Measurements from ENCODE around the gene ATAD3B.

ATAD3B gene

DNA sequence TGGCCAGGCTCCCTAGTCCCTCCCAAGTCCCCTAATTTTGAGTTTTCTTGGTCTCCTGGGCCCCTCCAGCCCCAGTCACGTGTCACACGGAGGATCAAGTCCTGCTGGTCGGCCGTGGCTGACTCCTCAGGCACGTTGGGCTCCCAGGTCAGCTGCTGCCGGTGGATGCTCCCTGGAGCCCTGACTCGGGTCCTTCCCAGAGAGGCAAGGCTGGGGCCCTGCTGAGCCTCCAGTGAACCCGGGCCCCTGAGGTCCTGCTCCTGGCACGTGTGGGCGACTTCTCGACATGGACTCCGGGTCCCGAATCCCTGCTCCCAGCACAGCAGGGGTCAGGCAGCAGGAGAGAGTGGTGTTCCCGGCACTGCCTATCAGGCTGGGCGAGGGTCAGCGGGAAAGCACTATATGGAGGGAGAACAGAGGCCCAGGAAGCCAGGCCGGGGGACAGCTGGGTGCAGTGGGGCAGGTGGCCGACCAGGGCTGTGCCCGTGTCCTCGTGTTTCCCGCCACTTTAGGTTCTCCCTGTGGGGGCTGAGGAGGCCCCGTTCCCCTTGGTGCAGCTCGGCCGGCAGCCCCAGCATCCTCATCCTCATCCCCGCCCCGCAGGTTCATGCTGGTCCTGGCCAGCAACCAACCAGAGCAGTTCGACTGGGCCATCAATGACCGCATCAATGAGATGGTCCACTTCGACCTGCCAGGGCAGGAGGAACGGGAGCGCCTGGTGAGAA is 55.7 kb downstream of the ATAD3B start:
- Histone ChIP-seq H3K27me3 (ENCODE audit: control insufficient read depth, insufficient read depth, low read length) (no peaks in the 10 kb centered on the region), H3K4me1 (no peaks in the 10 kb centered on the region), H3K9ac (no peak overlapping the region), H3K79me2 (no peaks in the 10 kb centered on the region), H3K4me2 (ENCODE audit: low read length) (no peak overlapping the region), H3K9me3 (ENCODE audit: control insufficient read depth, low read length) (no peaks in the 10 kb centered on the region), H3K4me3 (ENCODE audit: low read depth, low read length) (no peak overlapping the region), H3K27ac (no peak overlapping the region), H3K36me3 (ENCODE audit: control insufficient read depth, insufficient read depth, low read length) (no peaks in the 10 kb centered on the region), H2AFZ (no peak overlapping the region)
- TF ChIP-seq, protein P1, sequence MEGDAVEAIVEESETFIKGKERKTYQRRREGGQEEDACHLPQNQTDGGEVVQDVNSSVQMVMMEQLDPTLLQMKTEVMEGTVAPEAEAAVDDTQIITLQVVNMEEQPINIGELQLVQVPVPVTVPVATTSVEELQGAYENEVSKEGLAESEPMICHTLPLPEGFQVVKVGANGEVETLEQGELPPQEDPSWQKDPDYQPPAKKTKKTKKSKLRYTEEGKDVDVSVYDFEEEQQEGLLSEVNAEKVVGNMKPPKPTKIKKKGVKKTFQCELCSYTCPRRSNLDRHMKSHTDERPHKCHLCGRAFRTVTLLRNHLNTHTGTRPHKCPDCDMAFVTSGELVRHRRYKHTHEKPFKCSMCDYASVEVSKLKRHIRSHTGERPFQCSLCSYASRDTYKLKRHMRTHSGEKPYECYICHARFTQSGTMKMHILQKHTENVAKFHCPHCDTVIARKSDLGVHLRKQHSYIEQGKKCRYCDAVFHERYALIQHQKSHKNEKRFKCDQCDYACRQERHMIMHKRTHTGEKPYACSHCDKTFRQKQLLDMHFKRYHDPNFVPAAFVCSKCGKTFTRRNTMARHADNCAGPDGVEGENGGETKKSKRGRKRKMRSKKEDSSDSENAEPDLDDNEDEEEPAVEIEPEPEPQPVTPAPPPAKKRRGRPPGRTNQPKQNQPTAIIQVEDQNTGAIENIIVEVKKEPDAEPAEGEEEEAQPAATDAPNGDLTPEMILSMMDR (IDR thresholded peaks at IDR 0.05): no peak

- Histone ChIP-seq H2AFZ (no peak overlapping the region), H3K9ac (no peak overlapping the region), H3K27me3 (ENCODE audit: control insufficient read depth, insufficient read depth, low read length) (no peaks in the 10 kb centered on the region), H3K36me3 (ENCODE audit: control insufficient read depth, insufficient read depth, low read length) (no peaks in the 10 kb centered on the region), H3K27ac (no peak overlapping the region), H3K4me1 (no peaks in the 10 kb centered on the region), H3K79me2 (no peaks in the 10 kb centered on the region), H3K4me3 (ENCODE audit: low read depth, low read length) (no peak overlapping the region), H3K4me2 (ENCODE audit: low read length) (no peak overlapping the region), H3K9me3 (ENCODE audit: control insufficient read depth, low read length) (no peaks in the 10 kb centered on the region)
- TF ChIP-seq, protein P1 (IDR thresholded peaks at IDR 0.05): no peak
These were observed 57.0 kb downstream of the ATAD3B start for GRCh38 chr1:1528301-1529267.

- no peaks in the 10 kb centered on the region for H3K79me2 ChIP-seq
- no peak overlapping the region for H3K9ac ChIP-seq
- H3K4me1 ChIP-seq: no peaks in the 10 kb centered on the region
- no peak overlapping the region for H3K4me2 ChIP-seq (ENCODE audit: low read length)
- TF ChIP-seq, protein P1 (IDR thresholded peaks at IDR 0.05): no peak
- no peaks in the 10 kb centered on the region for H3K36me3 ChIP-seq (ENCODE audit: control insufficient read depth, insufficient read depth, low read length)
- no peak overlapping the region for H3K27ac ChIP-seq
- no peak overlapping the region for H2AFZ ChIP-seq
- H3K9me3 ChIP-seq (ENCODE audit: control insufficient read depth, low read length): no peaks in the 10 kb centered on the region
- no peaks in the 10 kb centered on the region for H3K27me3 ChIP-seq (ENCODE audit: control insufficient read depth, insufficient read depth, low read length)
- H3K4me3 ChIP-seq (ENCODE audit: low read depth, low read length): no peak overlapping the region
These were observed 57.8 kb downstream of the ATAD3B start for GRCh38 chr1:1529321-1529720.

DNA sequence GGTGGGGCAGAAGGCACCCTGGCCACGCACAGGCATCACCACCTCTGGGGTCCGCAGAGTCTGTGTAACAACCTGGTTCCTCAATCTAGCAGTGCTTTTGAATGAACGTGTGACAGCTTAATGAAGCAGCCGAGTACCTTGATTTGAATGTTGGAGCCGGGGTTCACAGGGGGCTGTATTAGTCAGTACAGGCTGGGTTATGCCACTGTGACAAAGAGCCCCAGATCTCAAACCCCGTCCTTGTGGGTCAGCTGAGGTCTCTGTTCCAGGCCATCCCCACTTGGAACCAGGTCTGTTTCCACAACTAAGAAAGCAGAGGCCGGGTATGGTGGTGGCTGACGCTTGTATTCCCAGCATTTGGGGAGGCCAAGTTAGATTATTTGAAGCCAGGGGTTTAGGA is 58.4 kb downstream of the ATAD3B start:
- no peak overlapping the region for H3K4me3 ChIP-seq (ENCODE audit: low read depth, low read length)
- no peaks in the 10 kb centered on the region for H3K4me1 ChIP-seq
- no peak overlapping the region for H3K27ac ChIP-seq
- no peak overlapping the region for H2AFZ ChIP-seq
- no peaks in the 10 kb centered on the region for H3K27me3 ChIP-seq (ENCODE audit: control insufficient read depth, insufficient read depth, low read length)
- no peaks in the 10 kb centered on the region for H3K36me3 ChIP-seq (ENCODE audit: control insufficient read depth, insufficient read depth, low read length)
- H3K4me2 ChIP-seq (ENCODE audit: low read length): no peak overlapping the region
- H3K9ac ChIP-seq: no peak overlapping the region
- TF ChIP-seq, protein P1 (IDR thresholded peaks at IDR 0.05): no peak
- H3K79me2 ChIP-seq: no peaks in the 10 kb centered on the region
- H3K9me3 ChIP-seq (ENCODE audit: control insufficient read depth, low read length): no peaks in the 10 kb centered on the region

Measured in parathyroid adenoma (tissue), 2 donors.